ENCODE results near the gene OR10J4. TPM values are rescaled to one million over a fixed set of nuclear protein-coding genes. Genes with fewer than 3 reads are reported as not detected.

The OR10J4 gene
- total RNA-seq, 4 donors from 2014 or later: not detected

DNA sequence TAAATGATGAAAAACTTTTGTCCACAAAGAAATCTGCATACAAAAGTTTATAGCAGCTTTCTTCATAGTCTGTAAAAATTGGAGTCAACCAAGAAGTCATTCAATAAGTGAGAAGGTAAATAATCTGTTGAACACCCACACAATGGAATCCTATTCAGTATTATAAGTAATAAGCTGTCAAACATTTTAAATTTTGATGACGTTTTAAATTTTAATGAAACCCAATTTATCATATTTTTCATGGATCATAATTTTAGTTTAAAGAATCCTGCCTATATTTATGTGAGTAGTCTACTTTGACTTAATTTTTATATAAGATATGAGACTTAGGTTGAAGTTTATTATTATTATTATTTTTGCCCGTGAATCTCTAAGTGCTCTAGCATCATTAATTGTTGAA, 27.5 kb downstream of the OR10J4 start:
- DNase-seq (ENCODE audit: low spot score) (no peak), ATAC-seq (ENCODE audit: low FRiP score) (no peak)
- TF ChIP-seq, protein P1, sequence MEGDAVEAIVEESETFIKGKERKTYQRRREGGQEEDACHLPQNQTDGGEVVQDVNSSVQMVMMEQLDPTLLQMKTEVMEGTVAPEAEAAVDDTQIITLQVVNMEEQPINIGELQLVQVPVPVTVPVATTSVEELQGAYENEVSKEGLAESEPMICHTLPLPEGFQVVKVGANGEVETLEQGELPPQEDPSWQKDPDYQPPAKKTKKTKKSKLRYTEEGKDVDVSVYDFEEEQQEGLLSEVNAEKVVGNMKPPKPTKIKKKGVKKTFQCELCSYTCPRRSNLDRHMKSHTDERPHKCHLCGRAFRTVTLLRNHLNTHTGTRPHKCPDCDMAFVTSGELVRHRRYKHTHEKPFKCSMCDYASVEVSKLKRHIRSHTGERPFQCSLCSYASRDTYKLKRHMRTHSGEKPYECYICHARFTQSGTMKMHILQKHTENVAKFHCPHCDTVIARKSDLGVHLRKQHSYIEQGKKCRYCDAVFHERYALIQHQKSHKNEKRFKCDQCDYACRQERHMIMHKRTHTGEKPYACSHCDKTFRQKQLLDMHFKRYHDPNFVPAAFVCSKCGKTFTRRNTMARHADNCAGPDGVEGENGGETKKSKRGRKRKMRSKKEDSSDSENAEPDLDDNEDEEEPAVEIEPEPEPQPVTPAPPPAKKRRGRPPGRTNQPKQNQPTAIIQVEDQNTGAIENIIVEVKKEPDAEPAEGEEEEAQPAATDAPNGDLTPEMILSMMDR (IDR thresholded peaks at IDR 0.05): no peak

DNA sequence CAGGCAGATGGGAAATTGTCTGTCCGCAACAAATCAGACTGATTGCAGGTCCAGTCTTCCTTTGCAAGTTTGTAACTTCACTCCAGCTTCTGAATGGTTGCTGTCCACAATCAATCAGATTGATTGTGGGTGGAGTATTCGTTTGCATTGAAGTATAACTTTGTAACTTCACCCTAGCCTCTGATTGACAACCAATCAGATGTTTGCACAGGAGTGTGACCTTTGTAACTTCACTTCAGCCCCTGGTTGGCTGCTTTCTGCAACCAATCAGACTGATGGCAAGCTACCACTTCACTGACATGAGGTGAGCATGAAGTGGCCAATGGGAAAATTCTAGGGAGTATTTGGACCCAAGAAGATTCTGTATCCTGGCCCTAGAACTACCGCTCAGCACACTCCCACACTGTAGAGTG, 33.2 kb downstream of the OR10J4 start:
- ATAC-seq (ENCODE audit: low FRiP score) (no peak), DNase-seq (ENCODE audit: low spot score) (no peak)
- TF ChIP-seq, protein P1 (IDR thresholded peaks at IDR 0.05): no peak

DNA sequence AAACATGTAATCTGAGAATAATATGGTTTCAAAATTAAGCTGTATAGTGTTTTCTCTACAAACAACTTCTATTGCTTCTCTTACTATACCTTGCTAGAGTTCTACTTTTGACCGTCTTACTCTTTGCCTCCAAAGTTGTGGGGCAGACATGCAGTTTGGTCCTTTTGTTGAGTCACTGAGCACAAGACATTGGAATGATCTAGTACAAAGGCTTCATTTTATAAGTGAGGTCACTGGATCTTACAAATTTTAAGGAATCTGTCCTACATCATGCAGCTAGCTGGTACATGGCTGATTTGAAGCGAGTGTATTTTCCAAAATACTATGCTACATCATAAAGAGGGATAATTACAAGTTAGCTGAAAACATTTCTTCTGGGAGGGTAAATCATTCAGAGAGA, 36.3 kb downstream of the OR10J4 start:
- ATAC-seq (ENCODE audit: low FRiP score) (no peak), DNase-seq (ENCODE audit: low spot score) (no peak)
- TF ChIP-seq, protein P1 (IDR thresholded peaks at IDR 0.05): no peak

DNA sequence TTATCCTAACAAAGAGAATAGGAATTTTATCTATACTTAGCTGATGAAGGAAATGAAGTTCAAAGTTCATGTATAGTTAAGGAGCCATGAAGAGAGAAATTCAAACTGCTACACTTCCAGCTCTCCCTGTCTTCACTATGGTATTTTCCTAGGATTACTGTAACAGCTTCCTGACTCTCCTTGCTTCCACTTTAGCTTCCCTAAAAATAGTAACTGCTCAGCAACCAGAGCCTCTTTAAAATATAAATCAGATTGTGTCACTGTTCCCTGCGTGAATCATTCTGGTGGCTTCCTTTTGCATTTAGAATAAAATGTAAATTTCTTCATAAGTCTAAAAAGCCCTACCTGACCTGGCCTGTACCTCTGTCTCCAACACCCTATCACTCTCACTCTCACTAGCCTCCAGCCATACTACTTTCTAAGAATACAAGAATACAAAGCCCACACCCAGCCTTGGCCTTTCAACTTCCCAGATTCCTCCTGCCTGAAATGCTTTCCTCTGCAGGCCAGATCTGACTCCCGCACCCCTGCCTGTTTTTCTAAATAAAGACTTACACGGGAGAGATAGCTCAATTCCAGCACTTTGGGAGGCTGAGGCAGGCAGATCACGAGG, 38.0 kb downstream of the OR10J4 start:
- ATAC-seq (ENCODE audit: low FRiP score): no peak
- TF ChIP-seq, protein P1 (IDR thresholded peaks at IDR 0.05): no peak
- DNase-seq (ENCODE audit: low spot score): no peak

DNA sequence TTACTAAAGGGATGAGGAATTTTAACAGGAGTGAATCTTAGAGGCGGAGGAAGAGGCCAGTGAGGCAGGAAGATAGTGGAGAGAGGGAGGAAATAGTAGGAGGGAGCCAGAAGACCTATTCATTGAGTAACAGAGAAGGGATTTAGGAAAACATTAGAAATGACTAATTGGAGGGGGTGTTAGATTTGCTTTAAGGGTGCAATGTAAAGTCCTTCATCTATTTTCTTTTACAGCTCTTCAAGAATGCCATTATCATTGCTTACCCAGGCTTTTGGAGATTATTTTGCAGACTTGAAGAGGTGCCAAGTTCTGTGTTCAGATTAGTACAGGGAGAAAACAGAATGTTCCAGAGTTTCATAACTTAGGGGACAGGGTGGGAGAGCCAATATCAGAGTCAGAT, 41.3 kb downstream of the OR10J4 start:
- no peak for DNase-seq (ENCODE audit: low spot score)
- no peak for ATAC-seq (ENCODE audit: low FRiP score)
- TF ChIP-seq, protein P1 (IDR thresholded peaks at IDR 0.05): no peak

DNA sequence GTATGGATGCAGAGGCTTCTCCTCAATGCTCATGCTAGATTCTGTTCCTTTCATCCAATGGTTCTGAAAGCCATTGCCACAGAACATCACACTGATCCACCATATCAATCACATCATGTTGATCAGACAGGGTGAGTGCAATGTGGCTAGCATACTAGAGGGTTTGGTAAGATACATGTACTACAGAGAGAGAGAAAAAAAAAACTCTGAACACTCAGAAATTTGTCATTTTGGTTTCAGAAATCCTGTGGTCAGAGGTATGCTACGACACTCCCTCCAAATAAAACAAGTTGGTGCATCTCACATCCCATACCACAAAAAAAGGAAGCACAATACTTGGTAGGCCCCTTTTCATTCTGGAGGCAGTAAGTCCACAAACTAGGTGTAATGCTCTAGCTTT, 42.9 kb downstream of the OR10J4 start:
- DNase-seq (ENCODE audit: low spot score) (no peak), ATAC-seq (ENCODE audit: low FRiP score) (no peak)
- TF ChIP-seq, protein P1 (IDR thresholded peaks at IDR 0.05): no peak

Other genes with a start within 250 kb of the OR10J4 start
- 100 to 1,000 TPM in 2 of 4 donors, 10 to 100 TPM in 2; 72.3 to 360 (median 125) TPM for gene ACKR1, start 227.3 kb upstream of the OR10J4 start, total RNA-seq
- gene FCER1A, start 129.9 kb upstream of the OR10J4 start, total RNA-seq: not detected
- not detected for gene OR10J1, start 7.5 kb downstream of the OR10J4 start, total RNA-seq
- not detected for gene OR10J5, start 103.8 kb downstream of the OR10J4 start, total RNA-seq
- not detected for gene APCS, start 155.6 kb downstream of the OR10J4 start, total RNA-seq